Kidney (tissue), 14 donors: ENCODE measurements around the gene USP9X. TPM values are rescaled to one million over a fixed set of nuclear protein-coding genes. Genes with fewer than 3 reads are reported as not detected.
A peak's percentile ranks its signal among the peaks of the same experiment; 100 is the strongest.

Source experiments
- DNase-seq, 5 donors: peaks; one replicate each; pipeline ENCODE4 v3.0.0-alpha.2; 2013 to 2020
- FAIRE-seq: peaks from 2 replicates; lab custom pipeline; 2012; peaks lifted over from hg19 to GRCh38; lab: Jason Lieb, UNC
- H3K27ac ChIP-seq, 2 donors: one replicate each; pipeline ENCODE4 v1.7.0; 2013; ENCODE audit warnings: low read depth in 2 of 2, low read length in 2 of 2, inconsistent platforms in 1 of 2
- H3K27me3 ChIP-seq: one replicate; pipeline ENCODE4 v1.7.1; 2013; ENCODE audit warnings: low read length, inconsistent platforms; ENCODE audit not compliant: control insufficient read depth, insufficient read depth
- H3K36me3 ChIP-seq, 3 donors: one replicate each; pipeline versions ENCODE4 v1.7.0 to v1.7.1; 2013; ENCODE audit warnings: low read length in 3 of 3, control low read depth in 1 of 3, inconsistent platforms in 1 of 3; ENCODE audit not compliant: insufficient read depth in 3 of 3, control insufficient read depth in 2 of 3
- H3K4me1 ChIP-seq, 3 donors: one replicate each; pipeline versions ENCODE4 v1.7.0 to v1.7.1; 2013; ENCODE audit warnings: low read length in 3 of 3, inconsistent platforms in 1 of 3, low read depth in 1 of 3; ENCODE audit not compliant: control insufficient read depth in 2 of 3, insufficient read depth in 2 of 3
- H3K4me3 ChIP-seq, 3 donors: one replicate each; pipeline versions ENCODE4 v1.7.0 to v1.8.1; 2013; ENCODE audit warnings: low read length in 3 of 3, control low read depth in 1 of 3, inconsistent platforms in 1 of 3
- H3K9ac ChIP-seq, 3 donors: one replicate each; pipeline versions ENCODE4 v1.7.0 to v1.7.1; 2013; ENCODE audit warnings: low read length in 3 of 3, control low read depth in 1 of 3, inconsistent platforms in 1 of 3
- H3K9me3 ChIP-seq, 3 donors: one replicate each; pipeline versions ENCODE4 v1.7.0 to v1.7.1; 2013; ENCODE audit warnings: low read length in 3 of 3, control low read depth in 1 of 3, inconsistent platforms in 1 of 3; ENCODE audit not compliant: control insufficient read depth in 2 of 3, insufficient read depth in 1 of 3
- CTCF ChIP-seq: IDR thresholded peaks from 3 replicates; pipeline ENCODE4 v1.5.1; 2012; ENCODE audit warnings: mild to moderate bottlenecking, moderate library complexity, borderline replicate concordance; ENCODE audit not compliant: insufficient read depth; ENCODE audit errors: extremely low read depth
- intact Hi-C: fragments of 100-400 bp; cut with DNase I; formaldehyde crosslinking; loops from one replicate; pipeline ENCODE4 v1.11.1; 2022
- polyA plus RNA-seq: library from polyadenylated mRNA; stranded (reverse); fragments of 350-450 nt; fragmentation: Illumina TruSeq; extraction: RNeasy Lipid Tissue Mini Kit (QIAGEN cat#74804); gene quantifications from one replicate; pipeline ENCODE4 v1.2.3, GENCODE V29; 2014; ENCODE audit warnings: low read depth, low replicate concordance; ENCODE audit not compliant: insufficient read depth
- total RNA-seq: library from RNA; stranded (reverse); fragmentation: NEBNext Ultra II Directional; extraction: Animal tissue kit (Norgen Biotek cat#: 25700); gene quantifications from one replicate; pipeline ENCODE4 v1.2.1, GENCODE V29; 2021
- donor health status: control.
- donor health status: control.
- donor health status: control.
- donor health status: control.
- donor health status: control.
- donor health status: DM: yes; HTN: yes; CAD: no.
- donor health status: Normal renal cell carcinoma (clear cell type).

Gene USP9X
- total and polyA plus RNA-seq, 2 donors from 2014 or later: 12.0 to 86.8 TPM

- intact Hi-C loops: no loop called here
- H3K27ac ChIP-seq: no peak overlapping the region
- TF ChIP-seq CTCF: no peak
- H3K4me1 ChIP-seq: no peaks in the 10 kb centered on the region
- H3K36me3 ChIP-seq: peaks cover 0 to 24% (median 0%) of the 10 kb centered on the region in 3 donors
- FAIRE-seq (no peak), DNase-seq (no peak)
- H3K9me3 ChIP-seq: no peaks in the 10 kb centered on the region
- H3K27me3 ChIP-seq: no peaks in the 10 kb centered on the region
- H3K9ac ChIP-seq: no peak overlapping the region
- no peak overlapping the region for H3K4me3 ChIP-seq
Measured at GRCh38 chrX:41176263-41176662, 91.0 kb downstream of the USP9X start.

- Histone ChIP-seq H3K36me3 (peaks cover 0 to 22% (median 0%) of the 10 kb centered on the region in 3 donors), H3K4me1 (no peaks in the 10 kb centered on the region), H3K9me3 (no peaks in the 10 kb centered on the region), H3K27me3 (no peaks in the 10 kb centered on the region), H3K9ac (no peak overlapping the region), H3K27ac (no peak overlapping the region), H3K4me3 (no peak overlapping the region)
- no peak for TF ChIP-seq CTCF
- FAIRE-seq (no peak), DNase-seq (no peak)
- intact Hi-C loops: no loop called here
Measured at GRCh38 chrX:41177297-41177696, 92.1 kb downstream of the USP9X start.

- H3K9me3 ChIP-seq: no peaks in the 10 kb centered on the region
- peaks cover 0 to 15% (median 0%) of the 10 kb centered on the region in 3 donors for H3K36me3 ChIP-seq
- no peak overlapping the region for H3K4me3 ChIP-seq
- DNase-seq (no peak), FAIRE-seq (no peak)
- no peak overlapping the region for H3K27ac ChIP-seq
- TF ChIP-seq CTCF: no peak
- no peak overlapping the region for H3K9ac ChIP-seq
- H3K27me3 ChIP-seq: no peaks in the 10 kb centered on the region
- intact Hi-C loops: no loop called here
- no peaks in the 10 kb centered on the region for H3K4me1 ChIP-seq
Measured at GRCh38 chrX:41178201-41178600, 93.0 kb downstream of the USP9X start.

- Histone ChIP-seq H3K9me3 (no peaks in the 10 kb centered on the region), H3K27ac (no peak overlapping the region), H3K4me1 (no peaks in the 10 kb centered on the region), H3K36me3 (peaks cover 0 to 9% (median 2%) of the 10 kb centered on the region in 3 donors), H3K27me3 (no peaks in the 10 kb centered on the region), H3K9ac (peak overlapping the region in 1 of 3 donors; percentile 32), H3K4me3 (no peak overlapping the region)
- TF ChIP-seq CTCF: peak; percentile 48
- FAIRE-seq (peak; percentile 92), DNase-seq (peak in 3 of 5 donors; percentile 65 to 78 (median 73))
- intact Hi-C loops: no loop called here
Measured at GRCh38 chrX:41180194-41180908, 95.1 kb downstream of the USP9X start.
